ENCODE measurements around the gene ASCC3. TPM values are rescaled to one million over a fixed set of nuclear protein-coding genes. Genes with fewer than 3 reads are reported as not detected.

The ASCC3 gene
- total RNA-seq, 4 donors from 2014 or later, result 25.9 to 40.9 (median 31.3) TPM

DNA sequence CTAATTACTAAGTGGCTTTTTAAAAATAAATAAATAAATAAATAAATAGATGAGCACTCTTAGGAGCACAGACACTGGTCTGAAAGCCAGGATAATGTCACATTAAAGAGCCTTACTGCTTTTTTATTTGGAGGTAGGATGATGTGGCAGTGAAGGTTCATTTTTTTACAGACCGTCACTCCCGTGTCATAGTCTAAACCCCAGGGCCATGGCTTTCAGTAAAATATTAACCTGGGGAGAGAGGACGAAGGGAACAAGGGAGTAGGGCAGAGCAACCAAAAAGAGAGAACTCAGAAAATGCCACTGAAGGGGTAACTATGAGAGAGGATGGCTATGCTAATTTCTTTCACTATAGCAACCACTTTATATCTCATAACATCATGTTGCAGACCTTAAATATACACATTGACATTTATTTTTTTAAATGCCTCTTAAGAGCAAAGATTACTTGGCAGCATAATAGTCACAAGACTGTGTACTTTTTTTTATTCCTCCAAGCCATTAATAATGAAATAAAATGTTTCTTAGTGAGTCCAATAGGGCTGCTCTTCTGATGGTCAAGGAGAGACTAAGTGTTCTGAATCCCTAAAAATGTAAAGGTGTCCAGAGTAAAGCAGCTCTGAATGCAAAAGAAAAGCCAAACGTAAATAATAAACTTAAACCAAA lies 315.6 kb downstream of the ASCC3 start:
- TF ChIP-seq, protein P1, sequence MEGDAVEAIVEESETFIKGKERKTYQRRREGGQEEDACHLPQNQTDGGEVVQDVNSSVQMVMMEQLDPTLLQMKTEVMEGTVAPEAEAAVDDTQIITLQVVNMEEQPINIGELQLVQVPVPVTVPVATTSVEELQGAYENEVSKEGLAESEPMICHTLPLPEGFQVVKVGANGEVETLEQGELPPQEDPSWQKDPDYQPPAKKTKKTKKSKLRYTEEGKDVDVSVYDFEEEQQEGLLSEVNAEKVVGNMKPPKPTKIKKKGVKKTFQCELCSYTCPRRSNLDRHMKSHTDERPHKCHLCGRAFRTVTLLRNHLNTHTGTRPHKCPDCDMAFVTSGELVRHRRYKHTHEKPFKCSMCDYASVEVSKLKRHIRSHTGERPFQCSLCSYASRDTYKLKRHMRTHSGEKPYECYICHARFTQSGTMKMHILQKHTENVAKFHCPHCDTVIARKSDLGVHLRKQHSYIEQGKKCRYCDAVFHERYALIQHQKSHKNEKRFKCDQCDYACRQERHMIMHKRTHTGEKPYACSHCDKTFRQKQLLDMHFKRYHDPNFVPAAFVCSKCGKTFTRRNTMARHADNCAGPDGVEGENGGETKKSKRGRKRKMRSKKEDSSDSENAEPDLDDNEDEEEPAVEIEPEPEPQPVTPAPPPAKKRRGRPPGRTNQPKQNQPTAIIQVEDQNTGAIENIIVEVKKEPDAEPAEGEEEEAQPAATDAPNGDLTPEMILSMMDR (IDR thresholded peaks at IDR 0.05), result no peak
- TF ChIP-seq POLR2AphosphoS5 (IDR thresholded peaks at IDR 0.05) (no peak), EP300 (IDR thresholded peaks at IDR 0.05) (no peak), POLR2A (IDR thresholded peaks at IDR 0.05) (no peak)
- H3K36me3 ChIP-seq, result peaks cover 8% of the 10 kb centered on the region
- H3K27me3 ChIP-seq, result no peaks in the 10 kb centered on the region
- WGBS, result 90% methylated on average over 4 of the region's 4 CpGs
- no peak for DNase-seq (ENCODE audit: low spot score in 2 of 2)
- H3K4me3 ChIP-seq, result no peak overlapping the region
- no peak overlapping the region for H3K27ac ChIP-seq
- no peaks in the 10 kb centered on the region for H3K4me1 ChIP-seq
- no peaks in the 10 kb centered on the region for H3K9me3 ChIP-seq

- Histone ChIP-seq H3K27ac (no peak overlapping the region), H3K9me3 (no peaks in the 10 kb centered on the region), H3K4me1 (no peaks in the 10 kb centered on the region), H3K36me3 (no peaks in the 10 kb centered on the region), H3K27me3 (no peaks in the 10 kb centered on the region), H3K4me3 (no peak overlapping the region)
- DNase-seq (ENCODE audit: low spot score in 2 of 2), result no peak
- TF ChIP-seq POLR2A (IDR thresholded peaks at IDR 0.05) (no peak), POLR2AphosphoS5 (IDR thresholded peaks at IDR 0.05) (no peak), EP300 (IDR thresholded peaks at IDR 0.05) (no peak)
- TF ChIP-seq, protein P1 (IDR thresholded peaks at IDR 0.05), result no peak
- WGBS, result 92% methylated on average over 1 of the region's 1 CpG
Observed at GRCh38 chr6:100559859-100560258, 321.3 kb downstream of the ASCC3 start.

DNA sequence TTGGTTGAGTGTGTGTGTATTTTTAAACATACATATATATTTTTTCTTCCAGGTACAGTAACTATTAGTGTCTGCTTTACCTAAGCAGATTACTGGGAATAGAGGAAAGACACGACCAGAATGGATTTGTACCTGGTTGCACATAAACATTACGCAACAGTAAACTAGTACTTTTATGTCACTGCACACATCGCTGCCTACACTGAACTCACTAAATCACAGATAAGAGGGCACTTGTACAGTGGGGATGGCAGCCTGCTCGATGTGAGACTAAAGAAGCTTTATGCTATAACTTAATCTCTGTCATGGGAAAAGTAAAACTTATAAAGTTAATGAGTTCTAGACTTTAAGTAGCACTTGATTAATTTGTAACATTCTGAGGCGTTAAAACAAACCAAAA lies 326.9 kb downstream of the ASCC3 start:
- H3K4me3 ChIP-seq, result no peak overlapping the region
- 83% methylated on average over 5 of the region's 5 CpGs for WGBS

GRCh38 chr6:100553243-100553642 lies 327.9 kb downstream of the ASCC3 start:
- Histone ChIP-seq H3K36me3 (no peaks in the 10 kb centered on the region), H3K27me3 (no peaks in the 10 kb centered on the region), H3K4me3 (no peak overlapping the region), H3K4me1 (no peaks in the 10 kb centered on the region), H3K9me3 (no peaks in the 10 kb centered on the region), H3K27ac (no peak overlapping the region)
- WGBS, result 81% methylated on average over 1 of the region's 1 CpG
- TF ChIP-seq, protein P1 (IDR thresholded peaks at IDR 0.05), result no peak
- DNase-seq (ENCODE audit: low spot score in 2 of 2), result no peak

More for the DNA sequence above, 326.9 kb downstream of the ASCC3 start:
- TF ChIP-seq EP300 (IDR thresholded peaks at IDR 0.05) (no peak), POLR2AphosphoS5 (IDR thresholded peaks at IDR 0.05) (no peak), POLR2A (IDR thresholded peaks at IDR 0.05) (no peak)
- TF ChIP-seq, protein P1 (IDR thresholded peaks at IDR 0.05), result no peak
- no peaks in the 10 kb centered on the region for H3K9me3 ChIP-seq
- H3K36me3 ChIP-seq, result no peaks in the 10 kb centered on the region
- DNase-seq (ENCODE audit: low spot score in 2 of 2), result no peak
- no peak overlapping the region for H3K27ac ChIP-seq
- no peaks in the 10 kb centered on the region for H3K4me1 ChIP-seq
- no peaks in the 10 kb centered on the region for H3K27me3 ChIP-seq

DNA sequence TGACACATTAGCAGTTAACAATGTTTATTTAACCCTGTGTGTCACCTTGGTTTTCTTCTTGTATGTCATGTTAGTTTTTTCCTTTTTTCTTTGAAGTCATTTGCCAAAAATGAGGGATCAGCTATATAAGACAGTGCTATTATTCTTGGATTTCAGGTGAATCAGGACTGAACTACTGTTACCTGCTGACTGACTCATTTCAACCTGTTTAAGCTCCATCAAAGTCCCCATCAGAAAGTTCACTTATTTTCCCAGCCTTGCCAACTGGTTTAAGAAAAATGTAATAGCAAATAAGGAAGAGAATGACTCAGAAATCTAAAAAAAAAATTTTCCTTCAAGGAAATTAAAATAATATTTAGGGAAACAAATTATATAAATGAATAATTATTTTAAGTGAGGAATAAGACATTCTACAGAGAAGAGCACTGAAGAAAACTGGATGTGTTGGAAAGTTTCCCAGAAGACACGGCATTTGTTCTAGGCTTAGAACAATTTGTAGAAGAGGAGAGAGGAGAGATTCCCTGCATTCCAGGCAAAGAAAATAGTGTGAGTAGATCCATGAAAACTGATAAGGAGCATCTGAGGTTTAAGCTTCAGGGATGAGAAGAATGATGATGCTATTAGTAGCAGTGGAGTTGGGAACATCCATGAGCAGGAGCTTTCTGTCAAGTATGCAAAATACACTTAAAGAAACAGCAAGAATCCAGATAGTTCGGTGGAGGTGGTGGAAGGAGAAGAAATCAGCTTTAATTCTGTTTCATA lies 331.5 kb downstream of the ASCC3 start:
- Histone ChIP-seq H3K27ac (no peak overlapping the region), H3K4me3 (no peak overlapping the region), H3K9me3 (no peaks in the 10 kb centered on the region), H3K27me3 (no peaks in the 10 kb centered on the region), H3K4me1 (no peaks in the 10 kb centered on the region), H3K36me3 (no peaks in the 10 kb centered on the region)
- no peak for DNase-seq (ENCODE audit: low spot score in 2 of 2)
- 79% methylated on average over 2 of the region's 2 CpGs for WGBS
- no peak for TF ChIP-seq POLR2A (IDR thresholded peaks at IDR 0.05)
- TF ChIP-seq, protein P1 (IDR thresholded peaks at IDR 0.05), result no peak
- TF ChIP-seq EP300 (IDR thresholded peaks at IDR 0.05), result no peak
- no peak for TF ChIP-seq POLR2AphosphoS5 (IDR thresholded peaks at IDR 0.05)
